ENCODE measurements around the gene MTERF2. TPM values are rescaled to one million over a fixed set of nuclear protein-coding genes. Genes with fewer than 3 reads are reported as not detected.

Gene MTERF2
- total RNA-seq, 1 experiment from 2014 or later = 7.0 TPM

DNA sequence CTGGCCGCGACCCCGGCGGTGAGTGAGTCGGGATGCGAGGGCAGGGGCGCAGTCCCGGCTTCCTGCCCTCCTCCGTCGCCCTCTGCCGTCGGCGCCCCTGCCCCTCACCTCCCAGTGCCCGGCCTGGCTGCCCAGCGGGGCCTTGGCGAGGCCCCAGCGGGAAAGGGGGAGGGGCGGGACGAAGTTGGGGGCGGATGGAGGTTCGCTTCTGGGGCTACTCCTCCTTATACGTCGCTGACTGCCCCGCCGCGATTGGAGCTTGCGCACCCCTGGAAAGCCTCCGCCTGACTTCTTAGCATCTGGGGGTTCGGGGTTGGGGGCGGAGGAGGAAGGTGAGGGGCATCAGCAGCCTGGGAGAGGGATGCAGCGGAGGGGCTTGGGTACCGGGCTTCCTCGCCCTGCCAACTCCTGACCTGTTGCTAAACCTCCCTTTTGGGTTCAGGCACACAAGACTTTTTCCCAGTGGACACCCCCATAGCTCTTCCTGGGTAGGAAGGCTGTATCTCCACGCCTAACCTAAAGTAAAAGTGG, 30.8 kb downstream of the MTERF2 start (continued):
- TF ChIP-seq ARID4B (CRISPR knock-in tag; IDR thresholded peaks at IDR 0.05; ENCODE audit: borderline replicate concordance) (0 out of 2 replicates have a peak, but pooled peaks have one; percentile 28), SMAD4 (CRISPR knock-in tag; IDR thresholded peaks at IDR 0.05) (no peak), TEAD4 (CRISPR knock-in tag; IDR thresholded peaks at IDR 0.05) (no peak), PREB (CRISPR knock-in tag; IDR thresholded peaks at IDR 0.05; ENCODE audit: borderline replicate concordance) (no peak), MXD4 (CRISPR knock-in tag; IDR thresholded peaks at IDR 0.05; ENCODE audit: borderline replicate concordance) (no peak), ZNF232 (CRISPR knock-in tag; IDR thresholded peaks at IDR 0.05) (no peak), ZBTB21 (CRISPR knock-in tag; IDR thresholded peaks at IDR 0.05; ENCODE audit: borderline replicate concordance) (no peak), E2F5 (CRISPR knock-in tag; IDR thresholded peaks at IDR 0.05) (no peak), ATF6 (CRISPR knock-in tag; IDR thresholded peaks at IDR 0.05) (no peak), ESRRA (CRISPR knock-in tag; IDR thresholded peaks at IDR 0.05; ENCODE audit: borderline replicate concordance) (peak; percentile 20; the same call in 1 of the 2 replicates), AFF4 (CRISPR knock-in tag; IDR thresholded peaks at IDR 0.05; ENCODE audit: borderline replicate concordance) (no peak), E2F4 (CRISPR knock-in tag; IDR thresholded peaks at IDR 0.05; ENCODE audit: borderline replicate concordance, low read depth) (no peak), MLX (CRISPR knock-in tag; IDR thresholded peaks at IDR 0.05) (no peak), TEAD1 (CRISPR knock-in tag; IDR thresholded peaks at IDR 0.05) (0 out of 2 replicates have a peak, but pooled peaks have one; percentile 19), ZNF121 (CRISPR knock-in tag; IDR thresholded peaks at IDR 0.05) (no peak)
- TF ChIP-seq, protein P1, sequence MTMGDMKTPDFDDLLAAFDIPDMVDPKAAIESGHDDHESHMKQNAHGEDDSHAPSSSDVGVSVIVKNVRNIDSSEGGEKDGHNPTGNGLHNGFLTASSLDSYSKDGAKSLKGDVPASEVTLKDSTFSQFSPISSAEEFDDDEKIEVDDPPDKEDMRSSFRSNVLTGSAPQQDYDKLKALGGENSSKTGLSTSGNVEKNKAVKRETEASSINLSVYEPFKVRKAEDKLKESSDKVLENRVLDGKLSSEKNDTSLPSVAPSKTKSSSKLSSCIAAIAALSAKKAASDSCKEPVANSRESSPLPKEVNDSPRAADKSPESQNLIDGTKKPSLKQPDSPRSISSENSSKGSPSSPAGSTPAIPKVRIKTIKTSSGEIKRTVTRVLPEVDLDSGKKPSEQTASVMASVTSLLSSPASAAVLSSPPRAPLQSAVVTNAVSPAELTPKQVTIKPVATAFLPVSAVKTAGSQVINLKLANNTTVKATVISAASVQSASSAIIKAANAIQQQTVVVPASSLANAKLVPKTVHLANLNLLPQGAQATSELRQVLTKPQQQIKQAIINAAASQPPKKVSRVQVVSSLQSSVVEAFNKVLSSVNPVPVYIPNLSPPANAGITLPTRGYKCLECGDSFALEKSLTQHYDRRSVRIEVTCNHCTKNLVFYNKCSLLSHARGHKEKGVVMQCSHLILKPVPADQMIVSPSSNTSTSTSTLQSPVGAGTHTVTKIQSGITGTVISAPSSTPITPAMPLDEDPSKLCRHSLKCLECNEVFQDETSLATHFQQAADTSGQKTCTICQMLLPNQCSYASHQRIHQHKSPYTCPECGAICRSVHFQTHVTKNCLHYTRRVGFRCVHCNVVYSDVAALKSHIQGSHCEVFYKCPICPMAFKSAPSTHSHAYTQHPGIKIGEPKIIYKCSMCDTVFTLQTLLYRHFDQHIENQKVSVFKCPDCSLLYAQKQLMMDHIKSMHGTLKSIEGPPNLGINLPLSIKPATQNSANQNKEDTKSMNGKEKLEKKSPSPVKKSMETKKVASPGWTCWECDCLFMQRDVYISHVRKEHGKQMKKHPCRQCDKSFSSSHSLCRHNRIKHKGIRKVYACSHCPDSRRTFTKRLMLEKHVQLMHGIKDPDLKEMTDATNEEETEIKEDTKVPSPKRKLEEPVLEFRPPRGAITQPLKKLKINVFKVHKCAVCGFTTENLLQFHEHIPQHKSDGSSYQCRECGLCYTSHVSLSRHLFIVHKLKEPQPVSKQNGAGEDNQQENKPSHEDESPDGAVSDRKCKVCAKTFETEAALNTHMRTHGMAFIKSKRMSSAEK (CRISPR knock-in tag; IDR thresholded peaks at IDR 0.05; ENCODE audit: borderline replicate concordance) = no peak
- TF ChIP-seq, protein P2, sequence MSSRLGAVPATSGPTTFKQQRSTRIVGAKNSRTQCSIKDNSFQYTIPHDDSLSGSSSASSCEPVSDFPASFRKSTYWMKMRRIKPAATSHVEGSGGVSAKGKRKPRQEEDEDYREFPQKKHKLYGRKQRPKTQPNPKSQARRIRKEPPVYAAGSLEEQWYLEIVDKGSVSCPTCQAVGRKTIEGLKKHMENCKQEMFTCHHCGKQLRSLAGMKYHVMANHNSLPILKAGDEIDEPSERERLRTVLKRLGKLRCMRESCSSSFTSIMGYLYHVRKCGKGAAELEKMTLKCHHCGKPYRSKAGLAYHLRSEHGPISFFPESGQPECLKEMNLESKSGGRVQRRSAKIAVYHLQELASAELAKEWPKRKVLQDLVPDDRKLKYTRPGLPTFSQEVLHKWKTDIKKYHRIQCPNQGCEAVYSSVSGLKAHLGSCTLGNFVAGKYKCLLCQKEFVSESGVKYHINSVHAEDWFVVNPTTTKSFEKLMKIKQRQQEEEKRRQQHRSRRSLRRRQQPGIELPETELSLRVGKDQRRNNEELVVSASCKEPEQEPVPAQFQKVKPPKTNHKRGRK (CRISPR knock-in tag; IDR thresholded peaks at IDR 0.05; ENCODE audit: borderline replicate concordance) = no peak
